C4-2B (cell line): Measurements from ENCODE around the gene CCDC9.

Experiments
- CTCF ChIP-seq: fragments of 450-650 bp; conservative IDR thresholded peaks from 2 replicates; pipeline ENCODE4 v1.5.1; 2017; ENCODE audit warnings: mild to moderate bottlenecking
- ZFX ChIP-seq: fragments of 450-650 bp; IDR thresholded peaks from 2 replicates; pipeline ENCODE4 v1.6.1; 2017

- TF ChIP-seq CTCF, result no peak
- no peak for TF ChIP-seq ZFX
These were observed 54.5 kb downstream of the CCDC9 start for GRCh38 chr19:47310819-47311218.
